GM20000 (cell line): ENCODE results near the gene TENM3.

Source experiments
- DNase-seq: peaks from one replicate; pipeline ENCODE4 v3.0.0; 2012; ENCODE audit warnings: low spot score
- TF ChIP-seq, protein P1 (sequence below): IDR thresholded peaks from 2 replicates; pipeline ENCODE4 v1.5.1; 2012; ENCODE audit warnings: mild to moderate bottlenecking, control low read depth; ENCODE audit errors: extremely low read depth, missing control alignments

The TENM3 gene

GRCh38 chr4:182758273-182758672, 515.1 kb downstream of the TENM3 start:
- TF ChIP-seq, protein P1, sequence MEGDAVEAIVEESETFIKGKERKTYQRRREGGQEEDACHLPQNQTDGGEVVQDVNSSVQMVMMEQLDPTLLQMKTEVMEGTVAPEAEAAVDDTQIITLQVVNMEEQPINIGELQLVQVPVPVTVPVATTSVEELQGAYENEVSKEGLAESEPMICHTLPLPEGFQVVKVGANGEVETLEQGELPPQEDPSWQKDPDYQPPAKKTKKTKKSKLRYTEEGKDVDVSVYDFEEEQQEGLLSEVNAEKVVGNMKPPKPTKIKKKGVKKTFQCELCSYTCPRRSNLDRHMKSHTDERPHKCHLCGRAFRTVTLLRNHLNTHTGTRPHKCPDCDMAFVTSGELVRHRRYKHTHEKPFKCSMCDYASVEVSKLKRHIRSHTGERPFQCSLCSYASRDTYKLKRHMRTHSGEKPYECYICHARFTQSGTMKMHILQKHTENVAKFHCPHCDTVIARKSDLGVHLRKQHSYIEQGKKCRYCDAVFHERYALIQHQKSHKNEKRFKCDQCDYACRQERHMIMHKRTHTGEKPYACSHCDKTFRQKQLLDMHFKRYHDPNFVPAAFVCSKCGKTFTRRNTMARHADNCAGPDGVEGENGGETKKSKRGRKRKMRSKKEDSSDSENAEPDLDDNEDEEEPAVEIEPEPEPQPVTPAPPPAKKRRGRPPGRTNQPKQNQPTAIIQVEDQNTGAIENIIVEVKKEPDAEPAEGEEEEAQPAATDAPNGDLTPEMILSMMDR = no peak
- DNase-seq = no peak

- DNase-seq = no peak
- TF ChIP-seq, protein P1 = no peak
These were observed 517.4 kb downstream of the TENM3 start for GRCh38 chr4:182760551-182761043.

DNA sequence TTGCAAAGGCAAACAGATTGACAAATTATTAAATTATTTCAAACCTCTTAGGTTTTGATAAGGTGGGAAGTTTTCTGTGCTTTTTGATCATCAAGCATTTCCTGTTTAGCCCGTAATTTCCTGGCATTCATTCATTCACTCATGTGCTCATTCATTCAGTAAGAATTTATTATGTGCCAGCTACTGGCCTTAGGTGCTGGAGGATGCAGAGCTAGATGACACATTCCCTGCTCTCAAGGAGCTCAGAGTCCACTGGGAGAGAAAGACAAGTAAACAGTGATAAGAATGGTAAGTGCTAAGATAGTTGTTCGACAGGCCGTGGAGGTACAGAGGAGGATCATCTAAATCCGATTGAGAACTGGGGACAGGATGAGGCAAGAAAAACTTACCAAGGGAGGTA, 520.9 kb downstream of the TENM3 start:
- TF ChIP-seq, protein P1 = no peak
- DNase-seq = no peak

DNA sequence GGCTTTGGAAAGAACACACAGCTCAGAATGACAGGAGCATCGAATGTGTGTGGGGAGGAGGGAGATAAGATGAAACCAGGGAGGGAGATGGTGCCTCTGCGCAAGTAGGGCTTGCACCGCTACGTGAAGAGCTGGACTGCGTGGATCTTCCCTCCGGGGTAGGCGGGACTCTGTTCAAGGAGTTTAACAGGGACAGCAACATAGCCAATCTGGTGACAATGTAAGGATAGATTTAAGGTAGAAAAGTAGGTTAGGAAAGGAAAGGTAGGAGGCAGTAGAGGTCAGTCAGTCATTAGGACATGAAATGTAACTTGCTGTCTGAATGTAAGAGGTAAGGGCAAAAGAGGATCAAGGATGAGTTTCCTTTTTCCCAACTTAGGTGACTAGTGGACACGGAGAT, 521.4 kb downstream of the TENM3 start:
- no peak for DNase-seq
- TF ChIP-seq, protein P1 = no peak

DNA sequence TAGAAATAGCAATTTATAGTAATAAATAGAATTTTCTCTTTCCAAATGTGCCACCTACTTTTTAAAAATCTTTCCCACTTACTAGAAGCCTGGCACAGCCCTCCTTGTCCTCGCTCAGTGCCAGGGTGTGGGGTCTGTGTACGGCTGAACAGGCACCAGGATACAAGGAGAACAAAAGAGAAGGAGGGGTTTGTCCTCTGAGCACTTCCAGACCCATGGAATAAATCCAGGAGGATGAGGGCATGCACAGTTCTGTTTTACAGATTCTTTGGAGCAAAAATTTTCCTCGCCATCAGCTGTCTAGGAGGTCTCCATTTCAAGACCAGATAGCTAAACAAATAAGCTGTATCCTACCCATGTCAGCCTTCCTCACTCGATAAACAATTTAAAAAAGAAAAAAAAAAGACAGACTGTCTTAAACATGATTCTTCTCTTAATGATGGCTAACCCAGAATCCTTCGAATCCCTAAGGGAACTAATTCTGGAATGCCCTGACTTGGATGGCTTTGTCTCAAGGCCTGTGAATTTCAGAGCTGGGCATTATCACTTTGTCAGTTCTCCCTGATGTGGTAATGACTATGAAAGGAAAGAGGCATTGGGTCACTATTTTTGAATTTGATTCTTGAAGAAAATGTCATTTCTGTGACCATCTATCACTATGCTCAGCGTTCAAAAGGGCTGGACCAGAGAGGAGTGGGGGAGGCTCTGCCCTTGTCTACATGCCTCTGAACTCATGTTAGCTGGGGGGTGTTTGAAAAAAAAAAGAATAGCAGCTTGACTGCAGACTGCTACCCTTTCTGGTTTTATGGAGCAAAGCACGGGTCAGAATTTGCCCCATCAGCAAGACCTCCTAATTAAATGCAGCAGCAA, 523.0 kb downstream of the TENM3 start:
- no peak for DNase-seq
- TF ChIP-seq, protein P1 = no peak

GRCh38 chr4:182766857-182767250, 523.7 kb downstream of the TENM3 start:
- DNase-seq = no peak
- TF ChIP-seq, protein P1 = no peak

DNA sequence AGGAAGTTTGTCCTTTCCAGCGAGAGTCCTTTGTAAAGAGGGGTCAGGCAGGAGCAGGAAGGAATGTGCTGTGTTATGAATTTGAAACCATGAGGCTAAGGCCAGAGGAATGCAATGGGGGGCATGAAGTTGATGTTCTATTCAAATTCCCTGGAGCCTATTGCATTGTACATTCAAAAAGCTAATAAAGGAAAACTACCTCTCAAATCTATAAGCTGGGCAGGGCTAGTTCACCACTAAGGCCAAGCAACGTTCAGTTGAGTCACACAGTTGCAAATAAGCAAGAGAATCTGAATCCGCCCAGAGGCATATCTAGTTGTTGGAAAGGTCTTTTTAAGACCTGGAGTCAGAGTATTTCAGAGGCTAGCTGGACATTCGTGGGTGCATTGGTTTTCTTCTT, 525.6 kb downstream of the TENM3 start:
- TF ChIP-seq, protein P1 = no peak
- DNase-seq = no peak
